Prostate gland (tissue), 2 donors: ENCODE data around the gene PCSK6.
"Not testable (repeated sequence)": the region's sequence is repeated elsewhere in the genome, so short reads cannot be mapped to it uniquely, and the experiment has no call there.

Experiments
- POLR2A ChIP-seq: fragments of 450-650 bp; IDR thresholded peaks from one replicate; pipeline ENCODE4 v1.6.1; 2016; ENCODE audit warnings: antibody characterized with exemption, mild to moderate bottlenecking
- POLR2AphosphoS5 ChIP-seq: sonication (generic); formaldehyde crosslinking; IDR thresholded peaks from one replicate; pipeline ENCODE4 v1.6.1; 2017; ENCODE audit warnings: antibody characterized with exemption
- TF ChIP-seq, protein P1 (sequence below), 4 experiments: fragments of 200-600 bp in 2 of 4; fragments of 450-650 bp in 2 of 4; sonication (generic) in 2 of 4; IDR thresholded peaks; 1 replicate in 3 of 4; 2 replicates in 1 of 4; pipeline ENCODE4 v1.5.1; 2016 to 2019; ENCODE audit warnings: antibody characterized with exemption in 4 of 4, mild to moderate bottlenecking in 2 of 4, moderate library complexity in 2 of 4

- TF ChIP-seq POLR2AphosphoS5, POLR2A: not testable (repeated sequence)
- TF ChIP-seq, protein P1, sequence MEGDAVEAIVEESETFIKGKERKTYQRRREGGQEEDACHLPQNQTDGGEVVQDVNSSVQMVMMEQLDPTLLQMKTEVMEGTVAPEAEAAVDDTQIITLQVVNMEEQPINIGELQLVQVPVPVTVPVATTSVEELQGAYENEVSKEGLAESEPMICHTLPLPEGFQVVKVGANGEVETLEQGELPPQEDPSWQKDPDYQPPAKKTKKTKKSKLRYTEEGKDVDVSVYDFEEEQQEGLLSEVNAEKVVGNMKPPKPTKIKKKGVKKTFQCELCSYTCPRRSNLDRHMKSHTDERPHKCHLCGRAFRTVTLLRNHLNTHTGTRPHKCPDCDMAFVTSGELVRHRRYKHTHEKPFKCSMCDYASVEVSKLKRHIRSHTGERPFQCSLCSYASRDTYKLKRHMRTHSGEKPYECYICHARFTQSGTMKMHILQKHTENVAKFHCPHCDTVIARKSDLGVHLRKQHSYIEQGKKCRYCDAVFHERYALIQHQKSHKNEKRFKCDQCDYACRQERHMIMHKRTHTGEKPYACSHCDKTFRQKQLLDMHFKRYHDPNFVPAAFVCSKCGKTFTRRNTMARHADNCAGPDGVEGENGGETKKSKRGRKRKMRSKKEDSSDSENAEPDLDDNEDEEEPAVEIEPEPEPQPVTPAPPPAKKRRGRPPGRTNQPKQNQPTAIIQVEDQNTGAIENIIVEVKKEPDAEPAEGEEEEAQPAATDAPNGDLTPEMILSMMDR (IDR thresholded peaks at IDR 0.05): not testable (repeated sequence)
Observed at GRCh38 chr15:101333907-101334789, 155.4 kb downstream of the PCSK6 start.
